Measurements from ENCODE around the gene FGR. TPM values are rescaled to one million over a fixed set of nuclear protein-coding genes. Genes with fewer than 3 reads are reported as not detected.

The FGR gene
- total RNA-seq, 2 experiments from 2014 or later, result not detected

DNA sequence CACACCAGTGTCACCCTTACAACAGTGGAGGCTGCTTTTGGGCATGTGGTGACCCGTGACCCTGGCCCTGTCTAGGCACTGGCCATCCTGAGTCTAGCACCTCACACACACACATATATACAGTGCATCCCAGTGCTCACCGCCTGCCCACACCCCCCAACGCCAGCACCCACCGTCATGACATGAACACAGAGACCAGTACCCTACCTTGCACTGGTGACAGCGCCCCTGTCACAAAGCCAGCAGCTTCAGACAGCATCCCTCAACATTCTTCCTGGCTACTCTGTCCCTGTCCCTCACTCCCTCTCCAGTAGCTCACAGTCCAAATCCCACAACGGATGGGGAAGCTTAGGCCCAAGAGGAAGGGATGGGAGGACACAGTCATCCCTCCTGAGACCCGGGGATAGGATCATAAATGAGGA is 58.2 kb downstream of the FGR start:
- H3K27ac Mint-ChIP-seq, result no peak overlapping the region
- no peak for DNase-seq
- no peaks in the 10 kb centered on the region for H3K36me3 Mint-ChIP-seq (ENCODE audit: low read depth)
- POLR2A ChIA-PET, result no interaction called here
- H3K4me1 Mint-ChIP-seq, result peaks cover 11% of the 10 kb centered on the region
- CTCF ChIA-PET, result interaction anchor here (0.9 to 1.5 kb wide), 4 partner anchors 8 to 25 kb away, joined by 3 to 6 read pairs (median 4); no protein-coding TSS in a partner anchor
- peaks cover 16% of the 10 kb centered on the region for H3K27me3 Mint-ChIP-seq
- H3K9me3 Mint-ChIP-seq, result no peaks in the 10 kb centered on the region
- no peak overlapping the region for H3K4me3 Mint-ChIP-seq

DNA sequence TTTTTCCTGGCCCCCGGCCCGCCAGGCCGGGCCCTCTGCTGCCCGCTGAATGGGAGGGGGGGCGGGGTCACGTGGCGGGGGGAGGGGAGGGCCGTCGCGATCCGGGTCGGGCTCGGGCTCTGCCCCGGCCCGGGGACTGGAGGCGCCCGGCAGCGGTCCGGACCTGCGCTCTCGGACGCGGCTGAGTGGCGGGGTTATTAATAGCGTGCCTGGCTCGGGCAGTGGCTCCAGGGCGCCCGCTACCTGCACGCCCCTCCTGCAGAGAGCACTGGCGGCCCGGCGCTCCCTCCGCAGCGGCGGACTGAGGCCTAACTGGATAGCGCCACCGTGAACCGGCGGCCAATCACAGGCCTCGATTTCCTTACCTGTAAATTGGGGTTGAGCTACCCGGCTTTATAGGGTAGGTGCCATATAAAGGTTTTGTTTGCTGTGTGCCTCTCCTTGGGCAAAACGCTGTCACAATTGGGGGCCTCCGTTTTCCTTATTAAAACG is 59.1 kb downstream of the FGR start:
- CTCF ChIA-PET, result interaction anchor here (1.5 to 1.6 kb wide), 2 partner anchors 14 to 26 kb away, joined by 3 to 4 read pairs; no protein-coding TSS in a partner anchor

DNA sequence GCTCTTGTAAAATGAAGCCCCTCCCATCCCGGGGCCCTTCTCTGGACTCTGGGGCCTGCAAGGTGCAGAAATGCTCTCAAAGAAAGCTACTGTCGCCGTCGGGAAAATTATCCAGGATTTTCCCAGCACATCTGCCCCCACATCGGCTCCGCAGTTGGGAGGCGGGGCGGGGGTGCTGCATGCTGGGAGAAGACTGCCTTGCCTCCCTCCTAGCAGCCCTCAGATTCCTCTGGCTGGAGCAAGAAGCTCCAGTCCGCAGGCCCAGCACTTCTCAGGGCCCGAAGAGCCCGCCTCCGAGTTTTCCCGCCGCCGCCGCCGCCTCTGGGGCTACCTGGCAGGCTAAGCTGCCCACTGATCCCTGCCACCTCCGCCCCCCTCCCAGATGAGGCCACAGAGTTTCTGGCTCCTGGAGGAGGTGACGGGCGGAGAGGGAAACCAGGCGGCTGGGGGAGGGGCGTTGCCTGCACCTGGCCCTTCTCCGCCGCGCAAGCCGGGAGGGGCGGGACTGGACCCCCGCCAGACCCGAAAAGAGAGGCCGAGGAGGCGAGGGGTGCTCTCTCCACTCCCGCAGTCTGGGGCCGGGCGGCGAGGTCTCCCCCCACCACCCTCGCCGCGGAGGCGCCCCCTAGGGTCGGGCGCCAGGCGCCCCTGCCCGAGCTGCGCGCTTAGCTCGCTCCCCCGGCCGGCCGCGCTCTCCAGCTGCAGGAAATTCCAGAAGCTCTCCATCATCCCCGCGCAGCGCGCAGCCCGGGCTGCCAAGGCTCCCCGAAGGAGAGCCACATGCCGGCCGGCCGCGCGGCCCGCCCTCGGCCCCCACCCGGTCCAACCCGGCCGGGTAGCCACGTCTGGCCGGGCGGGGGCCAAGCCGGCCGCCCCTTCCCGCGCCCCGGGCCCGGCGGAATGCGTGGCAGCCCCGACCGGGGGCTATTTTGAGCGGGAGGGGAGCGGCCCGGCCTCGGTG is 59.8 kb downstream of the FGR start:
- Mint-ChIP-seq H3K27ac (no peak overlapping the region), H3K4me3 (no peak overlapping the region), H3K27me3 (peaks cover 19% of the 10 kb centered on the region), H3K4me1 (peaks cover 13% of the 10 kb centered on the region), H3K36me3 (ENCODE audit: low read depth) (no peaks in the 10 kb centered on the region), H3K9me3 (no peaks in the 10 kb centered on the region)
- CTCF ChIA-PET, result interaction anchor here (0.6 to 1.6 kb wide), 3 partner anchors 13 to 105 kb away, joined by 3 to 4 read pairs (median 3); no protein-coding TSS in a partner anchor
- POLR2A ChIA-PET, result no interaction called here
- DNase-seq, result no peak

More for the DNA sequence above, 59.1 kb downstream of the FGR start:
- Mint-ChIP-seq H3K27ac (no peak overlapping the region), H3K4me1 (peaks cover 13% of the 10 kb centered on the region), H3K36me3 (ENCODE audit: low read depth) (no peaks in the 10 kb centered on the region), H3K4me3 (no peak overlapping the region), H3K27me3 (peaks cover 16% of the 10 kb centered on the region), H3K9me3 (no peaks in the 10 kb centered on the region)
- DNase-seq, result no peak
- POLR2A ChIA-PET, result no interaction called here

DNA sequence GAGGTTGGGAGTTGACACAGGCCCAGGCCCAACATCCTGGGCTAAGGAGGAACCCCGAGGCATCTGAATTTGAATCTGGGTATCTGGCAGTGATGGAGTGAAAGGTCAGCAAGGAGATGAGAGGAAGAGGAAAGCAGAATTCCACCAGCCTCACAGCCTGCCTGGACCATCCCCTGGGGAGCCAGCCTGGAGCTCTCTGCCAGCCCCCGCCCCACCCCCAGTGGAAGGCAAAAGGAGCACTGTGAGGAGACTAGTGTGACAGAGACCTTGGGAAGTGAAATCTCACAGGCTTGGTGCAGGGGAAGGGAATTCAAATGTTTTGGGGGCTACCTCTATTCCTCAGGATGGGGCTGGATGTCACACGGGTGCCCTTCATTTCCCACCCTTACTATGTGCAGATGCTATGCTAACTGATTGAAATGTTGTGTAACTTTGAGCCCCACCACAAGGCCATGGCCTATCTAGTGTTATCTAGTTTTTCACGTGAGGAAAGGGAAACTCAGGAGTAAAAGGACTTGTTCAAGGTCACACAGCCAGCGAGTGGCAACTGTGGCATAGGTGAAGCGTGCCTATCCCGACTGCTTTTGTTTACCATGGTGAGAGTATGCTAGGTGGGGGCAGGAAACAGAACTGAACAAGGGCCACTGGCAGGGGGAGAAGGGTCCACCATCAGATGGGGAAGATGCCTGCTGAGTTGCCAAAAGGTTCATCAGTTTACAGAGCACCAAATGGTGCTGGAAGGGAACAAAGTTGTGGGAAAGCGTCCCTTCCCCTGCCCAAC is 60.8 kb downstream of the FGR start:
- ChIA-PET POLR2A (no interaction called here), CTCF (interaction anchor here (1.2 to 2.4 kb wide), 3 partner anchors 12 to 50 kb away, joined by 3 to 11 read pairs (median 5); no protein-coding TSS in a partner anchor)
- no peaks in the 10 kb centered on the region for H3K36me3 Mint-ChIP-seq (ENCODE audit: low read depth)
- no peak overlapping the region for H3K27ac Mint-ChIP-seq
- peaks cover 19% of the 10 kb centered on the region for H3K27me3 Mint-ChIP-seq
- no peak overlapping the region for H3K4me3 Mint-ChIP-seq
- no peaks in the 10 kb centered on the region for H3K9me3 Mint-ChIP-seq
- H3K4me1 Mint-ChIP-seq, result peaks cover 15% of the 10 kb centered on the region
- no peak for DNase-seq

DNA sequence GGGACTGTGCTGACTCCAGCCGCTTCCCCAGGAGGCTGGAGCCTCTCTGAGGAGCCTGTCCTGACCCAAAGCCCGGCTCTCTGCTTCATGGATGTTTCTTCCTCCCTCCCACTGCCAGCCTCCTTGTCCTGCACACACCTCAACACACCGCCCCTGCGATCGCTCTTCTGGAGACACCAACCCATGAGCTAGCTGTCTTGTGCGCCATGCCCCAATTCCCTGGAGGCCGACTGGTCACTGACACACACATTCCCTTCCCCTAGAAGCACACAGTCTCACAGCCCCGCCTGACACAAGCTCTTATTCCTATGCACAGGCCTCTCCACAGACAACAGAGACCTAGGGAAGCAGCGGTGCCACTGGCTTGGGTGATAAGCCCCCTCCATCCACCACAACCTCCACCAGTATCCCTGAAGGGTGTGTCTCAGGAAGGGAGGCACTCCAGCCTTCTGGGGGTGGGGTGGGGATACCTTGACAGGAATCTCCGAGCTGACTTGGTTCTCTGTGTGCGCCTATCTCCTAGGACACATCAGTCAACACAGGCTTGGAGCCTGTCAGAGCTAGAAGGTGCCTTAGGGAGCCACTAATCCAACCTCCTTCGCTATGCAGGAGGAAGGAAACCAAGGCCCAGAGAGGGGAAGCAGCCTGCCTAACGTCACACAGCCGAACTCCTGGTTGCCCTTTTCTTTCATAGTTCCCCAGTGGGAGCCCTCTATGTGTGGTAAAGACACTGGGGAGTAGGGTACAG is 62.1 kb downstream of the FGR start:
- H3K27me3 Mint-ChIP-seq, result peaks cover 20% of the 10 kb centered on the region
- ChIA-PET CTCF (interaction anchor here (1.2 to 2.4 kb wide), 3 partner anchors 16 to 49 kb away, joined by 3 to 11 read pairs (median 5); no protein-coding TSS in a partner anchor), POLR2A (no interaction called here)
- H3K4me3 Mint-ChIP-seq, result no peak overlapping the region
- H3K36me3 Mint-ChIP-seq (ENCODE audit: low read depth), result no peaks in the 10 kb centered on the region
- no peak for DNase-seq
- no peaks in the 10 kb centered on the region for H3K9me3 Mint-ChIP-seq
- H3K4me1 Mint-ChIP-seq, result peaks cover 20% of the 10 kb centered on the region
- no peak overlapping the region for H3K27ac Mint-ChIP-seq

DNA sequence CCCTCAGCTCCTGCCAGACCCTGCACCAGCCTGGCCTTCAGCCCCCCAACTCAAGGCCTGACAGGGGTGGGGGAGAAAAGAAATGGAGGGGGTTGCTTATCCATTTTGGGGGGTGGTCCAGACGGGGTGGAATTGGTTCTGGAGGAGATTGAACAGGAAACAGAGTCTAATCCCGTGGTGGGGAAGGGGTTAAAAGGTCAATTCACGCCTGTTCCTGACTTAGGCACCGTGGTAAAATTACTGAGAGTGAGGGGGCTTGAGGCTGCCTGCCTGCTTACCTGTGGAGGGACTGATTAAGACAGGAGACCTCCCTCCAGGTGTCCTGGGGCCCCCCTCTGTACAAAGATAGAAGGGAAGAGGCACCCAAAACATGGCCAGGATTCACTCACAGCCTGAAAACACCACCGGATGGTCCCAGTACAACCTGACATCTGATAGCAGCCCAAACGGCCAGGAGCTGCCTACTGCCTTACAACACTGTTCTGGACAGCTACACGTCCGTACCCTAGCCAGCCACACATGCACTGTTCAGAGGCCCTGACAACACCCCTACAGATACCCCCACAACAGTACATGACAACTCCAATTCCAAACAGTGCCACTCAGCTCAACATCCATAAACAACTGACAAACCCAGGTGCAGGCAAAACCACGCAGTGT is 62.8 kb downstream of the FGR start:
- ChIA-PET POLR2A (no interaction called here), CTCF (interaction anchor here (0.6 to 2.4 kb wide), 4 partner anchors 16 to 1703 kb away, joined by 3 to 11 read pairs (median 4); no protein-coding TSS in a partner anchor)

DNA sequence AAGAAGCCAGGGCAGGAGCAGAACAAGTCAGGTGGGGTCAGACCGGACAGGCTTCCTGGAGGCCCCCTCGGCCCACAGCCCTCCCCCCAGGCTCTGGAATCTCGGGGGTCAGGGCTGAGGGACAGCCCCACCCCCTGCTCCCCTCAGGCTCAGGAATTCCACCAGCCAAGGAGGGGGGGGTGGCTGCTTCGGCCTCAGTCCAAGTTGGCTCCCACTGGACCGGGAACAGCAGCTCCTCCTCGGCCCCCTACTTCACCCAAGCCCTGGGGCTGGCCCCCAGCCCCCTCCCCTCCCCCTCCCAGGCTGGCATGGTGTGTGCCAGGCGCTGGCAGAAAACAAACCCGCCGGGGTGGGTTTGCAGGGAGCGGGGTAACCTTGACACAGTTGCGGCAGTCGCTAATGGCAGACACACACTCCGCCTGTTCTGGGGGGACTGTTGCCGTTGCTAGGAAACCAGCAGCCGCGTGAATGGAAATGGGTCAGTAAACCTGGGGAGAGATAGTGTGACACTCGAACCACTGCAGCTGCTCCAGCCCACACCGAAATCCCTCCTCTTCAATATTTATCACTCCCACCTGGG is 63.5 kb downstream of the FGR start:
- Mint-ChIP-seq H3K9me3 (no peaks in the 10 kb centered on the region), H3K36me3 (ENCODE audit: low read depth) (no peaks in the 10 kb centered on the region), H3K4me3 (no peak overlapping the region), H3K27ac (no peak overlapping the region), H3K4me1 (peaks cover 24% of the 10 kb centered on the region), H3K27me3 (peaks cover 15% of the 10 kb centered on the region)
- no peak for DNase-seq
- CTCF ChIA-PET, result interaction anchor here (0.6 to 8.4 kb wide), 10 partner anchors 11 to 1702 kb away, joined by 3 to 112 read pairs (median 4); no protein-coding TSS in a partner anchor
- POLR2A ChIA-PET, result no interaction called here

More for the DNA sequence above, 62.8 kb downstream of the FGR start:
- DNase-seq, result no peak
- H3K27ac Mint-ChIP-seq, result no peak overlapping the region
- no peak overlapping the region for H3K4me3 Mint-ChIP-seq
- no peaks in the 10 kb centered on the region for H3K9me3 Mint-ChIP-seq
- H3K4me1 Mint-ChIP-seq, result peaks cover 25% of the 10 kb centered on the region
- H3K27me3 Mint-ChIP-seq, result peaks cover 20% of the 10 kb centered on the region
- no peaks in the 10 kb centered on the region for H3K36me3 Mint-ChIP-seq (ENCODE audit: low read depth)

DNA sequence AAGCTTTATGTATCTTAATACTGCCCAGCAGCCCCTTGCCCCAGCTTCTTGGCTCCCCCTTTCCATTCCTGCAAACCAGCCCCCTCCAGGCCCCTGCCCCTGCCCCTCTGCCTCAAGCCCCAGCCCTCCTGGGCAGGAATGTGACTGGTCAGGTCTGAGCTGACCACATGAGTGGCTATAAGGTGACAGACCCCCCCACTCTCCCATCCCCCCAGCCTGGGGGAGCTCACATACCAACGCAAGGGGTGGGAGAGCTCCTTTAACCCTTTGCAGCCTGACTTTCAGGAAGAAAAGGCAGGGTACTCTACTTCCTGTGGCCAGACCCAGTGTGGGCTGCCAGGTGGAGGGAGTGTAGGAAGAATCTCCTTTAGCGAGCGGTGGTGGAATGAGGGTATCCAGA is 64.2 kb downstream of the FGR start:
- Mint-ChIP-seq H3K4me3 (no peak overlapping the region), H3K36me3 (ENCODE audit: low read depth) (no peaks in the 10 kb centered on the region), H3K27me3 (peaks cover 11% of the 10 kb centered on the region), H3K4me1 (peaks cover 28% of the 10 kb centered on the region), H3K9me3 (no peaks in the 10 kb centered on the region), H3K27ac (no peak overlapping the region)
- DNase-seq, result no peak
- ChIA-PET POLR2A (no interaction called here), CTCF (interaction anchor here (0.9 to 8.4 kb wide), 8 partner anchors 12 to 244 kb away, joined by 3 to 112 read pairs (median 3); no protein-coding TSS in a partner anchor)

DNA sequence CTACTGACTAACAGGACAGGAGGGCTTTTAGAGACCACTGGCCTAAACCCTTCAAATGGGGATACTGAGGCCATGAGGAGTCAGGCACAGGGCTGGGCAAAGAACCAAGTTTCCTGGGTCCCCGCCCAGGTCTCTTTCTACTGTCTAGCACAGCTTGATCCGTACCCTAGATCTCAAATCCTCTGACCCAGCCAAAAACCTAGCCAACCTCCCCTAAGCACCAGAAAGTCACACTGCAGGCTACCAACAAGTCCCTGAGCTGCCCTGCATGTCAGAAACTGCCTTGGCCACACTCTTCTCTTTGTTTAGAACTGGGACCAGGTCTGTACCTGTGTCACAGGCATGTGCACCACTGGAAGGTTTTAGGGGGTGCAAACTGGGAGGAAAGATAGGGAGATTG is 64.6 kb downstream of the FGR start:
- H3K9me3 Mint-ChIP-seq, result no peaks in the 10 kb centered on the region
- POLR2A ChIA-PET, result no interaction called here
- H3K27me3 Mint-ChIP-seq, result peaks cover 11% of the 10 kb centered on the region
- no peak for DNase-seq
- H3K36me3 Mint-ChIP-seq (ENCODE audit: low read depth), result no peaks in the 10 kb centered on the region
- peaks cover 28% of the 10 kb centered on the region for H3K4me1 Mint-ChIP-seq
- CTCF ChIA-PET, result interaction anchor here (0.9 to 8.4 kb wide), 8 partner anchors 13 to 244 kb away, joined by 3 to 112 read pairs (median 3); no protein-coding TSS in a partner anchor
- no peak overlapping the region for H3K4me3 Mint-ChIP-seq
- H3K27ac Mint-ChIP-seq, result no peak overlapping the region

DNA sequence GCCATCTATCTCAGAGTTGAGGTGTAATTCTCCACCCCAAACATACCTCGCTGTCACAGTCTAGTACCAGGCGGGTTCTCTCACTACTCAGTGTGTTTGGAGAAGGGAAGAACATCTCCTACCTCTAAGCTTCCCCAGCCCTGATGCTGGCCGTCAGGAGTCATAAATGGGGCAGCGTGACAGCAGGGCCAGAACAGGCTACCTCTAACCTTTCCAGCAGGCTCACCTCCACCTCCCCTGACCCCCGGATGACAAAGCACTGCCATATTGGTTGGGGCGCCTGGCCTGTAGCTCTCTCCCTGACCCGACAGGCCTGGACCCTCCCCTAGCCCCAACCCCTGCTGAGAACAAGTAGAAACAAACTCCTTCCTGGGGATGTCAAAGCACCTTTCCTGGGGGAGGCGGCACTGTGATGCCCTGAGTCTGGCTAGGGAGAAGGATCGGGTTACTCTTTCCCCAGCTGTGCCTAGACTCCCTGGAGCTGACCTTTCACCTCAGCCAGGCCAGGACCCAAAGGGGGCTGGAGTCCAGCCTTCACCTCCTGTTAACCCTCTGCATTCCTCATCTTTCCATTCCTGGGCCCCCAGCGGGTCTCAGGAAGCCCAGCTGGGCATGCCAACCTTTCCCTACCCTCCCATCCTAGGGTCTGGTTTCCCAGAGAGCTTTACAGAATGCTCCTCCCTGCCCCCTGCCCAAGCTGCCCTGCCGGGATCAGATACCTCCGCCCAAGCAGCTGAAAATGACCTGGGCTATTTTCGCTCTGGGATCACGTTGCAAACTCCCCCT is 65.3 kb downstream of the FGR start:
- Mint-ChIP-seq H3K4me1 (peaks cover 28% of the 10 kb centered on the region), H3K4me3 (no peak overlapping the region), H3K36me3 (ENCODE audit: low read depth) (no peaks in the 10 kb centered on the region), H3K27me3 (peaks cover 11% of the 10 kb centered on the region), H3K9me3 (no peaks in the 10 kb centered on the region), H3K27ac (no peak overlapping the region)
- CTCF ChIA-PET, result interaction anchor here (0.6 to 8.4 kb wide), 12 partner anchors 13 to 271 kb away, joined by 3 to 112 read pairs (median 4); partner anchors contain the start of gene WASF2
- no peak for DNase-seq
- POLR2A ChIA-PET, result no interaction called here

DNA sequence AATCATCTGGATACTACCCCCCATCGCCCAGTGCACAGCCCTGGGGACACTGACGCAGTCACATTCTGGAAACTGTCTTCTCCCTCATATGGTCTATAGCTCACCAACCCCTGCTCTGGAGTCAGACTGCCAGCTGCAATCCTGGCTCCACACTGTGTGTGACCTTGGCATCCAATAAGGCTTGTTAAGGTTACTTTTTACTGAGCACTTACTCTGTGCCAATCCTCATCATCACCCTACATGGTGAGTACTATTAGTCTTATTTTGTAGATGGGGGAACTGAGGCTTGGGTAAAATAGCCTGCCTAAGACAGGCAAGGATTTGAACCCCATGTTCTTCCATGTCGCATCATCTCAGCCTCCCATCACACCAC is 65.9 kb downstream of the FGR start:
- H3K27ac Mint-ChIP-seq, result no peak overlapping the region
- DNase-seq, result no peak
- POLR2A ChIA-PET, result no interaction called here
- H3K4me3 Mint-ChIP-seq, result peak overlapping the region; percentile 65
- H3K9me3 Mint-ChIP-seq, result no peaks in the 10 kb centered on the region
- CTCF ChIA-PET, result interaction anchor here (0.6 to 8.4 kb wide), 19 partner anchors 8 to 272 kb away, joined by 3 to 112 read pairs (median 4); partner anchors contain the start of gene WASF2
- H3K27me3 Mint-ChIP-seq, result peaks cover 7% of the 10 kb centered on the region
- H3K36me3 Mint-ChIP-seq (ENCODE audit: low read depth), result no peaks in the 10 kb centered on the region
- peaks cover 25% of the 10 kb centered on the region for H3K4me1 Mint-ChIP-seq

All from activated CD4-positive, alpha-beta T cell treated with anti-CD3 and anti-CD28 coated beads, Interleukin-2, amount 10 ng/mL, durations not matched to agents 7 days and 5 days (primary cell).